Measurements from ENCODE around the gene ERC1. TPM values are rescaled to one million over a fixed set of nuclear protein-coding genes. Genes with fewer than 3 reads are reported as not detected.
A peak's percentile ranks its signal among the peaks of the same experiment; 100 is the strongest.

The ERC1 gene
- total RNA-seq, 1 experiment from 2014 or later: 12.3 TPM

DNA sequence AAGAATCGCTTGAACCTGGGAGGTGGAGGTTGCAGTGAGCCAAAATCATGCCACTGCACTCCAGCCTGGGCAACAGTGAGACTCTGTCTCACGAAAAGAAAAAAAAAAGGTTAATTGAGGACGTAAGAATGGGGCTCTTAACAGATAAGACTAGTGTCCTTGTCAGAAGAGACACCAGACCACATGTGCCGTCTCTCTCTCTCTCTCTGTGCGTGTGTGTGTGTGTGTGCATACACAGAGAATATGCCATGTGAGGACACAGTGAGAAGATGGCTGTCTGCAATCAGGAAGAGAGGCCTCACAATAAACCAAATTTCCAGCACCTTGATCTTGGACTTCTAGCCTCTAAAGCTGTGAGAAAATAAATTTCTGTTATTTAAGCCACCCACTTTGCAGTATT lies 11.7 kb upstream of the ERC1 start:
- ATAC-seq (no peak), DNase-seq (no peak)
- Histone ChIP-seq H3K9me3 (ENCODE audit: low read length) (no peaks in the 10 kb centered on the region), H3F3A (ENCODE audit: low read length, unreplicated experiment) (no peaks in the 10 kb centered on the region), H3K79me2 (ENCODE audit: low read length) (no peaks in the 10 kb centered on the region), H3K4me2 (ENCODE audit: low read length) (no peak overlapping the region), H3K9ac (ENCODE audit: low read length) (no peak overlapping the region), H3K27ac (ENCODE audit: low read length) (no peak overlapping the region), H3K9me2 (replicated peaks; ENCODE audit: low read length) (no peaks in the 10 kb centered on the region), H3K36me3 (ENCODE audit: low read depth, low read length) (no peaks in the 10 kb centered on the region), H3K27me3 (ENCODE audit: low read length) (no peaks in the 10 kb centered on the region), H4K20me1 (ENCODE audit: low read length) (peaks cover 3% of the 10 kb centered on the region; the same call in 1 of the 2 replicates), H3K4me1 (ENCODE audit: insufficient read depth, low read length) (peaks cover 8% of the 10 kb centered on the region), H3K4me3 (ENCODE audit: low read length) (no peak overlapping the region), H2AFZ (ENCODE audit: low read length) (no peak overlapping the region)
- POLR2A ChIA-PET (ENCODE audit: unreplicated experiment): no interaction called here
- BruUV-seq (replicated peaks): no TSS peak
- intact Hi-C loops (cut with micrococcal nuclease): no loop called here
- TF ChIP-seq CTCF (conservative IDR thresholded peaks at IDR 0.05; ENCODE audit: low read depth, low read length) (no peak), EZH2phosphoT487 (IDR thresholded peaks at IDR 0.05; ENCODE audit: borderline replicate concordance, low read length) (no peak), EZH2 (IDR thresholded peaks at IDR 0.05; ENCODE audit: low read length, unreplicated experiment) (no peak)
- CTCF ChIA-PET: no interaction called here

DNA sequence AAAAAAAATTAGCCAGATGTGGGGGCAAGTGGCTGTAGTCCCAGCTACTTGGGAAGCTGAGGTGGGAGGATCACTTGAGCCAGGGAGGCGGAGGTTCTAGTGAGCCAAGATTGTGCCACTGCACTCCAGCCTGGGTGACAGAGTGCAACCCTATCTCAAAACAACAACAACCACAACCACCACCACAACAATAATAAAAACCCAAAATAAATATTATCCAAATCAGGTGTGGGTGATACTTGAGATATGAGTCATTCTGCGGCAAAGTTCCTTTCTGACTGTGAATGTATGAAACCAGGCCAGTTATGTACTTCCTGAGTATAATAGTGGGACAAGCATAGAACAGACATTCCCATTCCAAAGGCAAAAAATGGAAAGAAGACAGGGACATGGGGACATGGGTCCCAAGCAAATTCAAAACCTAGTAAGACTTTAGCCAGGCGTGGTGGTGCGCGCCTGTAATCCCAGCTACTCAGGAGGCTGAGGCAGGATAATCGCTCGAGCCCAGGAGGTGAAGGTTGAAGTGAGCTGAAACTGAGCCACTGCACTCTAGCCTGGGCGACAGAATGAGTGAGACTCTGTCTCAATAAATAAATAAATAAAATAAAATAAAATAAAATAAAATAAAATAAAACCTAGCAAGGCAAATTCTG lies 9.7 kb upstream of the ERC1 start:
- H3K9me2 ChIP-seq (replicated peaks; ENCODE audit: low read length): no peaks in the 10 kb centered on the region
- H3K36me3 ChIP-seq (ENCODE audit: low read depth, low read length): no peaks in the 10 kb centered on the region
- no peaks in the 10 kb centered on the region for H3K27me3 ChIP-seq (ENCODE audit: low read length)
- no TSS peak for BruUV-seq (replicated peaks)
- ATAC-seq (peak; percentile 92), DNase-seq (peak; percentile 83)
- TF ChIP-seq CTCF (conservative IDR thresholded peaks at IDR 0.05; ENCODE audit: low read depth, low read length) (no peak), EZH2phosphoT487 (IDR thresholded peaks at IDR 0.05; ENCODE audit: borderline replicate concordance, low read length) (no peak), EZH2 (IDR thresholded peaks at IDR 0.05; ENCODE audit: low read length, unreplicated experiment) (no peak)
- H3K4me2 ChIP-seq (ENCODE audit: low read length): no peak overlapping the region
- peaks cover 3% of the 10 kb centered on the region; the same call in 1 of the 2 replicates for H4K20me1 ChIP-seq (ENCODE audit: low read length)
- intact Hi-C loops (cut with micrococcal nuclease): no loop called here
- H3K4me3 ChIP-seq (ENCODE audit: low read length): no peak overlapping the region
- no peaks in the 10 kb centered on the region for H3F3A ChIP-seq (ENCODE audit: low read length, unreplicated experiment)
- H3K9me3 ChIP-seq (ENCODE audit: low read length): no peaks in the 10 kb centered on the region
- peaks cover 8% of the 10 kb centered on the region for H3K4me1 ChIP-seq (ENCODE audit: insufficient read depth, low read length)
- ChIA-PET POLR2A (ENCODE audit: unreplicated experiment) (no interaction called here), CTCF (no interaction called here)
- H3K27ac ChIP-seq (ENCODE audit: low read length): no peak overlapping the region
- H2AFZ ChIP-seq (ENCODE audit: low read length): no peak overlapping the region
- no peak overlapping the region for H3K9ac ChIP-seq (ENCODE audit: low read length)
- H3K79me2 ChIP-seq (ENCODE audit: low read length): no peaks in the 10 kb centered on the region

DNA sequence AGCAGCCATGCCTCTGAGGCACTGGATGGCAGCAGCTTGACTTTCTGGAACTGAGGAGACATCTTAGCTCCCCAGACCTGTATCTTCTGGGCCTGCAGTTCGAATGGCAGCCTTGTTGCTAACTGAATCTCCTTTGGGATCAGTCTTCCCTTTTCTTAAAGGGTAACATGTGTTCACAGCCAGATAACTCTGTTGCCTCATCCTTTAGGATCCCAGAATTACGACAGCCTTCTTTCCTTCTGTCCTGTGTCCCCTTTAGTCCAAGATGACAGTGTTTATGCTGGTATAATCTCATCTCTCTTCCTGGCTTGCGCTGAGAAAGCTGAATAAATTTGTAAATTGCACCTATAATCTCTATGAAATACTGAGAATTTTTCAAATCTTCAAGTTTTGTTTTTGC lies 9.1 kb upstream of the ERC1 start:
- Histone ChIP-seq H3K4me2 (ENCODE audit: low read length) (no peak overlapping the region), H3K9me3 (ENCODE audit: low read length) (no peaks in the 10 kb centered on the region), H3K27ac (ENCODE audit: low read length) (no peak overlapping the region), H3K4me3 (ENCODE audit: low read length) (no peak overlapping the region), H3K4me1 (ENCODE audit: insufficient read depth, low read length) (peaks cover 8% of the 10 kb centered on the region), H3K9ac (ENCODE audit: low read length) (no peak overlapping the region), H2AFZ (ENCODE audit: low read length) (no peak overlapping the region), H3K36me3 (ENCODE audit: low read depth, low read length) (no peaks in the 10 kb centered on the region), H3K9me2 (replicated peaks; ENCODE audit: low read length) (no peaks in the 10 kb centered on the region), H3F3A (ENCODE audit: low read length, unreplicated experiment) (no peaks in the 10 kb centered on the region), H3K79me2 (ENCODE audit: low read length) (no peaks in the 10 kb centered on the region), H3K27me3 (ENCODE audit: low read length) (no peaks in the 10 kb centered on the region), H4K20me1 (ENCODE audit: low read length) (peaks cover 3% of the 10 kb centered on the region; the same call in 1 of the 2 replicates)
- no TSS peak for BruUV-seq (replicated peaks)
- ATAC-seq: no peak
- TF ChIP-seq EZH2 (IDR thresholded peaks at IDR 0.05; ENCODE audit: low read length, unreplicated experiment): no peak
- no peak for TF ChIP-seq EZH2phosphoT487 (IDR thresholded peaks at IDR 0.05; ENCODE audit: borderline replicate concordance, low read length)
- no peak for TF ChIP-seq CTCF (conservative IDR thresholded peaks at IDR 0.05; ENCODE audit: low read depth, low read length)
- ChIA-PET CTCF (no interaction called here), POLR2A (ENCODE audit: unreplicated experiment) (interaction anchor here (0.7 kb wide), 1 partner anchor 275 kb away, joined by 4 read pairs; no protein-coding TSS in a partner anchor)
- no peak for DNase-seq
- intact Hi-C loops (cut with micrococcal nuclease): no loop called here
